WTC11 (cell line): ENCODE data around the gene TTC19. TPM values are rescaled to one million over a fixed set of nuclear protein-coding genes. Genes with fewer than 3 reads are reported as not detected.

Experiments used
- ATAC-seq: fragments of 200-7000 bp; cut with Tn5 transposase; 2 replicates; pipeline ENCODE4 v1.10.0; 2021; ENCODE audit warnings: mild to moderate bottlenecking, moderate library complexity
- CTCF ChIA-PET: fragments of 300-600 bp; sonication (Branson Sonifier 250); formaldehyde crosslinking; loops from one replicate; lab custom pipeline; 2021; ENCODE audit warnings: antibody characterized with exemption; lab: Charles Lee
- POLR2A ChIA-PET: fragments of 350-600 bp; sonication (Branson Sonifier 250); formaldehyde crosslinking; loops from one replicate; lab custom pipeline; 2021; ENCODE audit warnings: antibody characterized with exemption; lab: Charles Lee
- DNase-seq: peaks from one replicate; pipeline ENCODE4 v3.0.0; 2021; ENCODE audit warnings: low spot score
- H3K27ac Mint-ChIP-seq: 2 replicates; pipeline ENCODE4 v1.8.0; 2021; ENCODE audit warnings: mixed read lengths
- H3K27me3 Mint-ChIP-seq: 2 replicates; pipeline ENCODE4 v1.8.0; 2021; ENCODE audit warnings: low read depth, mild to moderate bottlenecking, moderate library complexity, mixed read lengths
- H3K36me3 Mint-ChIP-seq: 2 replicates; pipeline ENCODE4 v1.8.0; 2021; ENCODE audit warnings: mixed read lengths
- H3K4me1 Mint-ChIP-seq: 2 replicates; pipeline ENCODE4 v1.8.0; 2022; ENCODE audit warnings: mixed read lengths
- H3K4me3 Mint-ChIP-seq: 2 replicates; pipeline ENCODE4 v1.8.0; 2021; ENCODE audit warnings: mild to moderate bottlenecking, moderate library complexity, mixed read lengths
- H3K9me3 Mint-ChIP-seq: 2 replicates; pipeline ENCODE4 v1.8.0; 2021; ENCODE audit warnings: mixed read lengths
- ATF1 ChIP-seq: sonication (generic); formaldehyde crosslinking; IDR thresholded peaks from 2 replicates; pipeline ENCODE4 v1.8.1; 2023; ENCODE audit warnings: mild to moderate bottlenecking, moderate library complexity, missing genetic modification reagents
- CBFB ChIP-seq: sonication (generic); formaldehyde crosslinking; IDR thresholded peaks from 2 replicates; pipeline ENCODE4 v1.8.1; 2022; ENCODE audit warnings: mild to moderate bottlenecking, low read depth, missing genetic modification reagents
- ESRRA ChIP-seq: sonication (generic); formaldehyde crosslinking; IDR thresholded peaks from 2 replicates; pipeline ENCODE4 v1.8.1; 2022; ENCODE audit warnings: mild to moderate bottlenecking, missing genetic modification reagents, borderline replicate concordance
- FOXJ3 ChIP-seq: sonication (generic); formaldehyde crosslinking; IDR thresholded peaks from 2 replicates; pipeline ENCODE4 v1.9.0; 2021; ENCODE audit warnings: missing genetic modification reagents, mild to moderate bottlenecking, borderline replicate concordance
- GABPB1 ChIP-seq: sonication (generic); formaldehyde crosslinking; IDR thresholded peaks from 2 replicates; pipeline ENCODE4 v1.8.1; 2023; ENCODE audit warnings: mild to moderate bottlenecking, missing genetic modification reagents
- JUN ChIP-seq: sonication (generic); formaldehyde crosslinking; IDR thresholded peaks from 2 replicates; pipeline ENCODE4 v1.8.0; 2023; ENCODE audit warnings: mild to moderate bottlenecking, missing genetic modification reagents
- MLX ChIP-seq: sonication (generic); formaldehyde crosslinking; IDR thresholded peaks from 2 replicates; pipeline ENCODE4 v1.8.1; 2023; ENCODE audit warnings: mild to moderate bottlenecking, missing genetic modification reagents, moderate library complexity
- MXD4 ChIP-seq: fragments of 250-450 bp; sonication (Bioruptor Pico); IDR thresholded peaks from 2 replicates; pipeline ENCODE4 v1.8.0; 2021; ENCODE audit warnings: mild to moderate bottlenecking, moderate library complexity, borderline replicate concordance
- NFATC4 ChIP-seq: fragments of 250-450 bp; sonication (Bioruptor Pico); IDR thresholded peaks from 2 replicates; pipeline ENCODE4 v1.9.0; 2021; ENCODE audit warnings: mild to moderate bottlenecking
- NR3C1 ChIP-seq: sonication (generic); formaldehyde crosslinking; conservative IDR thresholded peaks from 2 replicates; pipeline ENCODE4 v1.8.1; 2023; ENCODE audit warnings: low read depth, mild to moderate bottlenecking, missing genetic modification reagents
- PRRX2 ChIP-seq: fragments of 250-450 bp; sonication (Bioruptor Pico); IDR thresholded peaks from 2 replicates; pipeline ENCODE4 v1.8.0; 2021; ENCODE audit warnings: mild to moderate bottlenecking
- SOX15 ChIP-seq: fragments of 250-450 bp; sonication (Bioruptor Pico); IDR thresholded peaks from 2 replicates; pipeline ENCODE4 v1.9.0; 2021; ENCODE audit warnings: mild to moderate bottlenecking
- SP1 ChIP-seq: sonication (generic); formaldehyde crosslinking; conservative IDR thresholded peaks from 2 replicates; pipeline ENCODE4 v1.8.1; 2022; ENCODE audit warnings: missing genetic modification reagents
- TEAD1 ChIP-seq: sonication (generic); formaldehyde crosslinking; IDR thresholded peaks from 2 replicates; pipeline ENCODE4 v1.8.0; 2022; ENCODE audit warnings: mild to moderate bottlenecking, missing genetic modification reagents
- ZNF512 ChIP-seq: sonication (generic); formaldehyde crosslinking; IDR thresholded peaks from 2 replicates; pipeline ENCODE4 v1.8.1; 2022; ENCODE audit warnings: missing genetic modification reagents, borderline replicate concordance
- total RNA-seq: library from RNA; stranded (reverse); gene quantifications from 3 replicates; pipeline ENCODE4 v1.2.3, GENCODE V29; 2021
- TF ChIP-seq, protein P1 (sequence below): sonication (generic); formaldehyde crosslinking; conservative IDR thresholded peaks from 2 replicates; pipeline ENCODE4 v1.8.1; 2022; ENCODE audit warnings: mild to moderate bottlenecking, missing genetic modification reagents
- TF ChIP-seq, protein P2 (sequence below): sonication (generic); formaldehyde crosslinking; IDR thresholded peaks from 2 replicates; pipeline ENCODE4 v1.8.1; 2023; ENCODE audit warnings: mild to moderate bottlenecking, missing genetic modification reagents, moderate library complexity
- TF ChIP-seq, protein P3 (sequence below): sonication (generic); formaldehyde crosslinking; IDR thresholded peaks from 2 replicates; pipeline ENCODE4 v1.8.1; 2022; ENCODE audit warnings: mild to moderate bottlenecking, missing genetic modification reagents, moderate library complexity, borderline replicate concordance
- TF ChIP-seq, protein P4 (sequence below): fragments of 250-450 bp; sonication (Bioruptor Pico); IDR thresholded peaks from 2 replicates; pipeline ENCODE4 v2.1.2; 2022; ENCODE audit warnings: mild to moderate bottlenecking, moderate library complexity

TTC19 gene
- total RNA-seq, 1 experiment from 2014 or later: 55.3 TPM

- TF ChIP-seq, protein P1, sequence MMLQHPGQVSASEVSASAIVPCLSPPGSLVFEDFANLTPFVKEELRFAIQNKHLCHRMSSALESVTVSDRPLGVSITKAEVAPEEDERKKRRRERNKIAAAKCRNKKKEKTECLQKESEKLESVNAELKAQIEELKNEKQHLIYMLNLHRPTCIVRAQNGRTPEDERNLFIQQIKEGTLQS (CRISPR knock-in tag): no peak
- no peak for TF ChIP-seq GABPB1
Measured at GRCh38 chr17:15972497-15972951, 27.1 kb upstream of the TTC19 start (continued).

DNA sequence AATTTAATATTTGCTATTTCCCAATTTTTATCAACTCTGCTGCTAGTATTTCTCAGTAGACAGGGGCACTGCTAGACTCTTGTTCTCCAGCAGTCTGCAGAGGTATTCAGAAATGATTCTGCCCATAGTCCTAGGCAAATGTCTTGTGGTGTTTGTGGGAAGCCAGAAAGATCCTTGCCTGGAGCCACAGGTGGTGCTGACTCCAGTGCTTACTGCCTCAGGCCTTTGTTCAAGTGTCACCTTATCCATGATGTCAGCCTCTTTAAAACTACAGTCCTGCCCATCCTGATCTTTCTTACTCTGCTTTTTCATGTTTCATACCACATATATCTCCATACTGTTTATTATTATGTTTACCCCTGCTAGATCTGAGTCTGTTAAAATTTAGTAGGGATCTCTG is 26.6 kb upstream of the TTC19 start:
- no peak for ATAC-seq

GRCh38 chr17:15973834-15974233 is 25.8 kb upstream of the TTC19 start:
- Mint-ChIP-seq H3K9me3 (0 out of 2 replicates have a peak, but pooled peaks cover 3% of the 10 kb centered on the region), H3K36me3 (peaks cover 32% of the 10 kb centered on the region), H3K4me3 (no peak overlapping the region), H3K27me3 (no peaks in the 10 kb centered on the region), H3K4me1 (peaks cover 29% of the 10 kb centered on the region), H3K27ac (no peak overlapping the region)
- ChIA-PET POLR2A (no interaction called here), CTCF (no interaction called here)
- no peak for ATAC-seq
- no peak for DNase-seq
- TF ChIP-seq PRRX2 (no peak), TEAD1 (CRISPR knock-in tag) (no peak), NFATC4 (CRISPR knock-in tag) (no peak), MLX (CRISPR knock-in tag) (no peak), NR3C1 (no peak), ATF1 (CRISPR knock-in tag) (no peak), CBFB (no peak), ESRRA (no peak)
- TF ChIP-seq, protein P2, sequence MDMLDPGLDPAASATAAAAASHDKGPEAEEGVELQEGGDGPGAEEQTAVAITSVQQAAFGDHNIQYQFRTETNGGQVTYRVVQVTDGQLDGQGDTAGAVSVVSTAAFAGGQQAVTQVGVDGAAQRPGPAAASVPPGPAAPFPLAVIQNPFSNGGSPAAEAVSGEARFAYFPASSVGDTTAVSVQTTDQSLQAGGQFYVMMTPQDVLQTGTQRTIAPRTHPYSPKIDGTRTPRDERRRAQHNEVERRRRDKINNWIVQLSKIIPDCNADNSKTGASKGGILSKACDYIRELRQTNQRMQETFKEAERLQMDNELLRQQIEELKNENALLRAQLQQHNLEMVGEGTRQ (CRISPR knock-in tag): no peak
- TF ChIP-seq, protein P3, sequence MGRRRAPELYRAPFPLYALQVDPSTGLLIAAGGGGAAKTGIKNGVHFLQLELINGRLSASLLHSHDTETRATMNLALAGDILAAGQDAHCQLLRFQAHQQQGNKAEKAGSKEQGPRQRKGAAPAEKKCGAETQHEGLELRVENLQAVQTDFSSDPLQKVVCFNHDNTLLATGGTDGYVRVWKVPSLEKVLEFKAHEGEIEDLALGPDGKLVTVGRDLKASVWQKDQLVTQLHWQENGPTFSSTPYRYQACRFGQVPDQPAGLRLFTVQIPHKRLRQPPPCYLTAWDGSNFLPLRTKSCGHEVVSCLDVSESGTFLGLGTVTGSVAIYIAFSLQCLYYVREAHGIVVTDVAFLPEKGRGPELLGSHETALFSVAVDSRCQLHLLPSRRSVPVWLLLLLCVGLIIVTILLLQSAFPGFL: no peak

More for the DNA sequence above, 26.6 kb upstream of the TTC19 start:
- Mint-ChIP-seq H3K4me3 (no peak overlapping the region), H3K27me3 (no peaks in the 10 kb centered on the region), H3K4me1 (peaks cover 35% of the 10 kb centered on the region), H3K27ac (no peak overlapping the region), H3K36me3 (peaks cover 27% of the 10 kb centered on the region), H3K9me3 (0 out of 2 replicates have a peak, but pooled peaks cover 3% of the 10 kb centered on the region)
- POLR2A ChIA-PET: no interaction called here
- no peak for DNase-seq
- CTCF ChIA-PET: no interaction called here
- TF ChIP-seq ZNF512: no peak
- TF ChIP-seq MXD4: no peak
- no peak for TF ChIP-seq SP1 (CRISPR knock-in tag)
- TF ChIP-seq SOX15 (CRISPR knock-in tag): no peak
- TF ChIP-seq JUN (CRISPR knock-in tag): no peak

GRCh38 chr17:15977894-15978293 is 21.7 kb upstream of the TTC19 start:
- Mint-ChIP-seq H3K9me3 (peaks cover 11% of the 10 kb centered on the region), H3K27ac (0 out of 2 replicates have a peak overlapping the region, but pooled peaks have one; percentile 13), H3K36me3 (peaks cover 59% of the 10 kb centered on the region), H3K4me3 (no peak overlapping the region), H3K4me1 (peaks cover 16% of the 10 kb centered on the region), H3K27me3 (no peaks in the 10 kb centered on the region)
- CTCF ChIA-PET: no interaction called here
- no peak for TF ChIP-seq JUN (CRISPR knock-in tag)
- TF ChIP-seq, protein P4, sequence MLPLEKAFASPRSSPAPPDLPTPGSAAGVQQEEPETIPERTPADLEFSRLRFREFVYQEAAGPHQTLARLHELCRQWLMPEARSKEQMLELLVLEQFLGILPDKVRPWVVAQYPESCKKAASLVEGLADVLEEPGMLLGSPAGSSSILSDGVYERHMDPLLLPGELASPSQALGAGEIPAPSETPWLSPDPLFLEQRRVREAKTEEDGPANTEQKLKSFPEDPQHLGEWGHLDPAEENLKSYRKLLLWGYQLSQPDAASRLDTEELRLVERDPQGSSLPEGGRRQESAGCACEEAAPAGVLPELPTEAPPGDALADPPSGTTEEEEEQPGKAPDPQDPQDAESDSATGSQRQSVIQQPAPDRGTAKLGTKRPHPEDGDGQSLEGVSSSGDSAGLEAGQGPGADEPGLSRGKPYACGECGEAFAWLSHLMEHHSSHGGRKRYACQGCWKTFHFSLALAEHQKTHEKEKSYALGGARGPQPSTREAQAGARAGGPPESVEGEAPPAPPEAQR (CRISPR knock-in tag): no peak
- TF ChIP-seq, protein P1 (CRISPR knock-in tag): no peak
- TF ChIP-seq FOXJ3 (CRISPR knock-in tag): no peak
- DNase-seq (no peak), ATAC-seq (no peak)
- POLR2A ChIA-PET: no interaction called here
